GM12801 (cell line): ENCODE results near the gene LMTK2.

Experiments used
- CTCF ChIP-seq: IDR thresholded peaks from one replicate; pipeline ENCODE4 v1.5.1; 2011; ENCODE audit warnings: control low read depth; ENCODE audit not compliant: insufficient read length; ENCODE audit errors: extremely low read depth

LMTK2 gene

GRCh38 chr7:98227939-98228338 lies 121.3 kb downstream of the LMTK2 start:
- no peak for TF ChIP-seq CTCF

GRCh38 chr7:98228801-98229200 lies 122.1 kb downstream of the LMTK2 start:
- no peak for TF ChIP-seq CTCF

GRCh38 chr7:98229441-98229840 lies 122.8 kb downstream of the LMTK2 start:
- TF ChIP-seq CTCF: no peak

- TF ChIP-seq CTCF: no peak
Measured at GRCh38 chr7:98229991-98230745, 123.5 kb downstream of the LMTK2 start.

- no peak for TF ChIP-seq CTCF
Measured at GRCh38 chr7:98230746-98231471, 124.2 kb downstream of the LMTK2 start.

- no peak for TF ChIP-seq CTCF
Measured at GRCh38 chr7:98231493-98232262, 125.0 kb downstream of the LMTK2 start.

GRCh38 chr7:98232263-98232585 lies 125.6 kb downstream of the LMTK2 start:
- TF ChIP-seq CTCF: no peak
